Measurements from ENCODE around the gene ARFGEF2. TPM values are rescaled to one million over a fixed set of nuclear protein-coding genes. Genes with fewer than 3 reads are reported as not detected.

The ARFGEF2 gene
- polyA plus RNA-seq, 1 donor from 2014 or later, result 19.8 TPM

DNA sequence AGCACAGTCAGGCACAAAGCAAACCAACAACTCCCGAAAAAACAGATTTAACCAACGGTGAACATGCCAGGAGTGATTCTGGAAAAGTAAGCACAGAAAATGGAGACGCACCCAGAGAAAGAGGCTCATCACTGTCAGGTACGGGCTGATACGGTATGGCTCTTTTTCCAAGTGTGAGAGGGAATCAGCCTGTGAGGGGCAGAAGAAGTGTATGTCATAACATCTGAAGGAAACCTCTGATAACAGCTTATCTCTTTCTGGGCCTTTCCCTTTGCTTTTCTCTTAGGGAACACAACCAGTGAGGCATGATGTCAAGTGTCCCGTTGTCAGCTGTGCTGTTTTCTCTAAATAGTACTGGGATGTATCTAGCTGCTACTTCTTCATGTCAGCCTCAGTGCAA lies 32.1 kb downstream of the ARFGEF2 start:
- no peak overlapping the region for H3K4me3 ChIP-seq (ENCODE audit: low read length)
- no peak overlapping the region for H2AFZ ChIP-seq (ENCODE audit: low read depth, low read length)
- no peaks in the 10 kb centered on the region for H3K9me2 ChIP-seq (ENCODE audit: insufficient read depth, low read length)
- H3K9me3 ChIP-seq (ENCODE audit: low read length), result no peaks in the 10 kb centered on the region
- H3K27me3 ChIP-seq (ENCODE audit: insufficient read depth, low read depth, low read length), result no peaks in the 10 kb centered on the region
- H3K4me2 ChIP-seq (ENCODE audit: low read length), result no peak overlapping the region
- H3K36me3 ChIP-seq (ENCODE audit: insufficient read depth, low read length), result peaks cover 7% of the 10 kb centered on the region
- H3K27ac ChIP-seq (ENCODE audit: low read length), result no peak overlapping the region
- no peaks in the 10 kb centered on the region for H3K79me2 ChIP-seq (replicated peaks; ENCODE audit: insufficient read depth, low read length)
- H3F3A ChIP-seq (ENCODE audit: insufficient read depth, low read length, poor library complexity, severe bottlenecking), result no peaks in the 10 kb centered on the region
- H4K20me1 ChIP-seq (ENCODE audit: insufficient read depth), result no peaks in the 10 kb centered on the region
- no peak overlapping the region for H3K9ac ChIP-seq (ENCODE audit: low read length)
- no peak for TF ChIP-seq POLR2AphosphoS5 (IDR thresholded peaks at IDR 0.05)
- no peak for TF ChIP-seq EP300 (conservative IDR thresholded peaks at IDR 0.05; ENCODE audit: poor library complexity, severe bottlenecking)
- TF ChIP-seq RAD21 (conservative IDR thresholded peaks at IDR 0.05), result no peak
- TF ChIP-seq MXI1 (conservative IDR thresholded peaks at IDR 0.05; ENCODE audit: poor library complexity, severe bottlenecking), result no peak
- no peak for TF ChIP-seq SMC3 (conservative IDR thresholded peaks at IDR 0.05; ENCODE audit: poor library complexity)
- no peak for TF ChIP-seq TAF1 (IDR thresholded peaks at IDR 0.05; ENCODE audit: low read depth)
- TF ChIP-seq, protein P1, sequence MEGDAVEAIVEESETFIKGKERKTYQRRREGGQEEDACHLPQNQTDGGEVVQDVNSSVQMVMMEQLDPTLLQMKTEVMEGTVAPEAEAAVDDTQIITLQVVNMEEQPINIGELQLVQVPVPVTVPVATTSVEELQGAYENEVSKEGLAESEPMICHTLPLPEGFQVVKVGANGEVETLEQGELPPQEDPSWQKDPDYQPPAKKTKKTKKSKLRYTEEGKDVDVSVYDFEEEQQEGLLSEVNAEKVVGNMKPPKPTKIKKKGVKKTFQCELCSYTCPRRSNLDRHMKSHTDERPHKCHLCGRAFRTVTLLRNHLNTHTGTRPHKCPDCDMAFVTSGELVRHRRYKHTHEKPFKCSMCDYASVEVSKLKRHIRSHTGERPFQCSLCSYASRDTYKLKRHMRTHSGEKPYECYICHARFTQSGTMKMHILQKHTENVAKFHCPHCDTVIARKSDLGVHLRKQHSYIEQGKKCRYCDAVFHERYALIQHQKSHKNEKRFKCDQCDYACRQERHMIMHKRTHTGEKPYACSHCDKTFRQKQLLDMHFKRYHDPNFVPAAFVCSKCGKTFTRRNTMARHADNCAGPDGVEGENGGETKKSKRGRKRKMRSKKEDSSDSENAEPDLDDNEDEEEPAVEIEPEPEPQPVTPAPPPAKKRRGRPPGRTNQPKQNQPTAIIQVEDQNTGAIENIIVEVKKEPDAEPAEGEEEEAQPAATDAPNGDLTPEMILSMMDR (IDR thresholded peaks at IDR 0.05; ENCODE audit: poor library complexity, severe bottlenecking), result no peak
- TF ChIP-seq, protein P2, sequence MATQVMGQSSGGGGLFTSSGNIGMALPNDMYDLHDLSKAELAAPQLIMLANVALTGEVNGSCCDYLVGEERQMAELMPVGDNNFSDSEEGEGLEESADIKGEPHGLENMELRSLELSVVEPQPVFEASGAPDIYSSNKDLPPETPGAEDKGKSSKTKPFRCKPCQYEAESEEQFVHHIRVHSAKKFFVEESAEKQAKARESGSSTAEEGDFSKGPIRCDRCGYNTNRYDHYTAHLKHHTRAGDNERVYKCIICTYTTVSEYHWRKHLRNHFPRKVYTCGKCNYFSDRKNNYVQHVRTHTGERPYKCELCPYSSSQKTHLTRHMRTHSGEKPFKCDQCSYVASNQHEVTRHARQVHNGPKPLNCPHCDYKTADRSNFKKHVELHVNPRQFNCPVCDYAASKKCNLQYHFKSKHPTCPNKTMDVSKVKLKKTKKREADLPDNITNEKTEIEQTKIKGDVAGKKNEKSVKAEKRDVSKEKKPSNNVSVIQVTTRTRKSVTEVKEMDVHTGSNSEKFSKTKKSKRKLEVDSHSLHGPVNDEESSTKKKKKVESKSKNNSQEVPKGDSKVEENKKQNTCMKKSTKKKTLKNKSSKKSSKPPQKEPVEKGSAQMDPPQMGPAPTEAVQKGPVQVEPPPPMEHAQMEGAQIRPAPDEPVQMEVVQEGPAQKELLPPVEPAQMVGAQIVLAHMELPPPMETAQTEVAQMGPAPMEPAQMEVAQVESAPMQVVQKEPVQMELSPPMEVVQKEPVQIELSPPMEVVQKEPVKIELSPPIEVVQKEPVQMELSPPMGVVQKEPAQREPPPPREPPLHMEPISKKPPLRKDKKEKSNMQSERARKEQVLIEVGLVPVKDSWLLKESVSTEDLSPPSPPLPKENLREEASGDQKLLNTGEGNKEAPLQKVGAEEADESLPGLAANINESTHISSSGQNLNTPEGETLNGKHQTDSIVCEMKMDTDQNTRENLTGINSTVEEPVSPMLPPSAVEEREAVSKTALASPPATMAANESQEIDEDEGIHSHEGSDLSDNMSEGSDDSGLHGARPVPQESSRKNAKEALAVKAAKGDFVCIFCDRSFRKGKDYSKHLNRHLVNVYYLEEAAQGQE (IDR thresholded peaks at IDR 0.05; ENCODE audit: borderline replicate concordance), result no peak
- no peak for TF ChIP-seq EZH2 (IDR thresholded peaks at IDR 0.05; ENCODE audit: borderline replicate concordance, insufficient read depth, low read length, poor library complexity, severe bottlenecking)

DNA sequence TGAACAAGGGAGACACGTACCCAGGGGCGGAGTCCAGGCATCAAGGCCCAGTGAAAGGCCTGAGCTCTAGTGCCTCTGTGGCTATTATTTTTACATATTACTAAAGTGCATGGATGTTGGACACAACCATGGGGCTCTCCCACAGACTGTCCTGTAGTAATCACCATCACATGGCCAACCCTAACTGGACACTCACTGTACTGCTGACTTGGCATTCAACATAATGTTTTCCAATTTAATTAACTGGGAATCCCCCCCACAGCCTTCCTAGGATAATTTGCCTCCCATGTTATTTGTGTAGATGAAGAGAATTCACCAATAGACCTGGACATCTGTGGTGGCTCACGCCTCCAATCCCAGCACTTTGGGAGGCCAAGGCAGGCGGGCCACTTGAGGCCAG lies 34.5 kb downstream of the ARFGEF2 start:
- Histone ChIP-seq H3K36me3 (ENCODE audit: insufficient read depth, low read length) (peaks cover 7% of the 10 kb centered on the region), H3K9ac (ENCODE audit: low read length) (no peak overlapping the region), H3F3A (ENCODE audit: insufficient read depth, low read length, poor library complexity, severe bottlenecking) (no peaks in the 10 kb centered on the region), H3K27me3 (ENCODE audit: insufficient read depth, low read depth, low read length) (no peaks in the 10 kb centered on the region), H3K4me2 (ENCODE audit: low read length) (no peak overlapping the region), H3K4me3 (ENCODE audit: low read length) (no peak overlapping the region), H3K79me2 (replicated peaks; ENCODE audit: insufficient read depth, low read length) (no peaks in the 10 kb centered on the region), H3K9me2 (ENCODE audit: insufficient read depth, low read length) (no peaks in the 10 kb centered on the region), H2AFZ (ENCODE audit: low read depth, low read length) (no peak overlapping the region), H3K9me3 (ENCODE audit: low read length) (no peaks in the 10 kb centered on the region), H4K20me1 (ENCODE audit: insufficient read depth) (no peaks in the 10 kb centered on the region), H3K27ac (ENCODE audit: low read length) (no peak overlapping the region)
- TF ChIP-seq, protein P2 (IDR thresholded peaks at IDR 0.05; ENCODE audit: borderline replicate concordance), result no peak
- no peak for TF ChIP-seq TAF1 (IDR thresholded peaks at IDR 0.05; ENCODE audit: low read depth)
- no peak for TF ChIP-seq EP300 (conservative IDR thresholded peaks at IDR 0.05; ENCODE audit: poor library complexity, severe bottlenecking)
- TF ChIP-seq, protein P1 (IDR thresholded peaks at IDR 0.05; ENCODE audit: poor library complexity, severe bottlenecking), result no peak
- no peak for TF ChIP-seq SMC3 (conservative IDR thresholded peaks at IDR 0.05; ENCODE audit: poor library complexity)
- TF ChIP-seq POLR2AphosphoS5 (IDR thresholded peaks at IDR 0.05), result no peak
- no peak for TF ChIP-seq RAD21 (conservative IDR thresholded peaks at IDR 0.05)
- TF ChIP-seq EZH2 (IDR thresholded peaks at IDR 0.05; ENCODE audit: borderline replicate concordance, insufficient read depth, low read length, poor library complexity, severe bottlenecking), result no peak
- no peak for TF ChIP-seq MXI1 (conservative IDR thresholded peaks at IDR 0.05; ENCODE audit: poor library complexity, severe bottlenecking)
